Breast epithelium (tissue), 4 donors: Measurements from ENCODE around the gene OTOG. TPM values are rescaled to one million over a fixed set of nuclear protein-coding genes. Genes with fewer than 3 reads are reported as not detected.

ENCODE experiments used
- DNase-seq, 2 donors: peaks; one replicate each; pipeline ENCODE4 v3.0.0-alpha.2; 2019; ENCODE audit warnings: low spot score in 2 of 2
- H3K27ac ChIP-seq, 2 donors: fragments of 200-600 bp; sonication (generic) in 1 of 2; one replicate each; pipeline ENCODE4 v1.5.1; 2016 to 2019; ENCODE audit warnings: mild to moderate bottlenecking in 1 of 2
- H3K27me3 ChIP-seq, 2 donors: fragments of 200-600 bp; sonication (generic) in 1 of 2; one replicate each; pipeline versions ENCODE4 v1.5.1 to v1.6.0; 2017 to 2019; ENCODE audit warnings: control low read depth in 1 of 2, mild to moderate bottlenecking in 1 of 2
- H3K36me3 ChIP-seq: fragments of 200-600 bp; one replicate; pipeline ENCODE4 v1.5.1; 2019
- H3K4me1 ChIP-seq, 2 donors: fragments of 200-600 bp; sonication (generic); one replicate each; pipeline ENCODE4 v1.5.1; 2016 to 2019; ENCODE audit warnings: control low read depth in 1 of 2
- H3K4me3 ChIP-seq, 3 donors: fragments of 200-600 bp; sonication (generic); 1 replicate in 2 of 3; 2 replicates in 1 of 3; pipeline ENCODE4 v1.5.1; 2016 to 2019; ENCODE audit warnings: mild to moderate bottlenecking in 3 of 3, moderate library complexity in 2 of 3
- H3K9me3 ChIP-seq, 2 donors: fragments of 200-600 bp; sonication (generic) in 1 of 2; one replicate each; pipeline ENCODE4 v1.5.1; 2016 to 2019; ENCODE audit warnings: control low read depth in 1 of 2
- POLR2A ChIP-seq: fragments of 450-650 bp; IDR thresholded peaks from one replicate; pipeline ENCODE4 v1.6.1; 2016; ENCODE audit warnings: antibody characterized with exemption, mild to moderate bottlenecking, moderate library complexity
- POLR2AphosphoS5 ChIP-seq, 3 donors: sonication (generic); formaldehyde crosslinking; IDR thresholded peaks; one replicate each; pipeline ENCODE4 v1.6.1; 2017; ENCODE audit warnings: antibody characterized with exemption in 3 of 3
- intact Hi-C: fragments of 100-400 bp; cut with DNase I; formaldehyde crosslinking; loops from one replicate; pipeline ENCODE4 v1.15.1; 2023; ENCODE audit warnings: low total_unique reads
- total RNA-seq, 3 donors: library from RNA; depleted of rRNA; stranded (reverse); fragments of >200 nt; gene quantifications; one replicate each; pipeline ENCODE4 v1.1.0, GENCODE V29; 2016
- TF ChIP-seq, protein P1 (sequence below), 3 donors: fragments of 450-650 bp; IDR thresholded peaks; one replicate each; pipeline ENCODE4 v1.5.1; 2016 to 2017; ENCODE audit warnings: antibody characterized with exemption in 3 of 3, mild to moderate bottlenecking in 3 of 3, moderate library complexity in 3 of 3

OTOG gene
- total RNA-seq, 3 donors from 2014 or later = not detected

GRCh38 chr11:17512101-17512500 is 35.0 kb upstream of the OTOG start:
- DNase-seq = no peak
- no peaks in the 10 kb centered on the region for H3K36me3 ChIP-seq
- no peaks in the 10 kb centered on the region for H3K9me3 ChIP-seq
- TF ChIP-seq POLR2A (no peak), POLR2AphosphoS5 (IDR thresholded peaks at IDR 0.05) (no peak)
- TF ChIP-seq, protein P1, sequence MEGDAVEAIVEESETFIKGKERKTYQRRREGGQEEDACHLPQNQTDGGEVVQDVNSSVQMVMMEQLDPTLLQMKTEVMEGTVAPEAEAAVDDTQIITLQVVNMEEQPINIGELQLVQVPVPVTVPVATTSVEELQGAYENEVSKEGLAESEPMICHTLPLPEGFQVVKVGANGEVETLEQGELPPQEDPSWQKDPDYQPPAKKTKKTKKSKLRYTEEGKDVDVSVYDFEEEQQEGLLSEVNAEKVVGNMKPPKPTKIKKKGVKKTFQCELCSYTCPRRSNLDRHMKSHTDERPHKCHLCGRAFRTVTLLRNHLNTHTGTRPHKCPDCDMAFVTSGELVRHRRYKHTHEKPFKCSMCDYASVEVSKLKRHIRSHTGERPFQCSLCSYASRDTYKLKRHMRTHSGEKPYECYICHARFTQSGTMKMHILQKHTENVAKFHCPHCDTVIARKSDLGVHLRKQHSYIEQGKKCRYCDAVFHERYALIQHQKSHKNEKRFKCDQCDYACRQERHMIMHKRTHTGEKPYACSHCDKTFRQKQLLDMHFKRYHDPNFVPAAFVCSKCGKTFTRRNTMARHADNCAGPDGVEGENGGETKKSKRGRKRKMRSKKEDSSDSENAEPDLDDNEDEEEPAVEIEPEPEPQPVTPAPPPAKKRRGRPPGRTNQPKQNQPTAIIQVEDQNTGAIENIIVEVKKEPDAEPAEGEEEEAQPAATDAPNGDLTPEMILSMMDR (IDR thresholded peaks at IDR 0.05) = no peak
- intact Hi-C loops = no loop called here
- H3K27me3 ChIP-seq = peaks cover 0 to 3% of the 10 kb centered on the region in 2 donors
- H3K4me3 ChIP-seq = no peak overlapping the region
- H3K4me1 ChIP-seq = no peaks in the 10 kb centered on the region
- no peak overlapping the region for H3K27ac ChIP-seq

- no peak for TF ChIP-seq POLR2A
- TF ChIP-seq, protein P1 (IDR thresholded peaks at IDR 0.05) = no peak
- no peak for TF ChIP-seq POLR2AphosphoS5 (IDR thresholded peaks at IDR 0.05)
- H3K27me3 ChIP-seq = peaks cover 0 to 3% of the 10 kb centered on the region in 2 donors
- intact Hi-C loops = no loop called here
- H3K4me3 ChIP-seq = no peak overlapping the region
- no peak for DNase-seq
- H3K27ac ChIP-seq = no peak overlapping the region
- no peaks in the 10 kb centered on the region for H3K4me1 ChIP-seq
- no peaks in the 10 kb centered on the region for H3K36me3 ChIP-seq
- H3K9me3 ChIP-seq = no peaks in the 10 kb centered on the region
Observed at GRCh38 chr11:17513853-17514252, 33.2 kb upstream of the OTOG start.

DNA sequence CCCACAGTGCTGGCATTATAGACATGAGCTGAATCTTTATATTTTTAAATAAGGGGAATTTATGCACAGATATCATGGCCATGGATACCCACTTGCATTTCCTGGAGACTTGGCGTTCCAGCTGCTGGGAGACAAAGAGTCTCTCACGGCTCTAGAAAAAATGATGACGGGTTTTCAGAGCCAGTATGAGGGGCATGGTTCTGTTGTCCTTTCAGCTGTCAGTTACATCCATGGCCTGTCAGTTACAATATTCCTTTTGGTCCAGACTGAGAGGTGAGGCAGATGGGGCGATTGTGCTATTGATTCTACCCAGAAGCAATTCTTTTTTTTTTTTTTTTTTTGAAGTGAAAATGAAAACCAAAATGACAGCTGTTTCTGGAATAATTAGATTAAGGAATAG is 32.6 kb upstream of the OTOG start:
- H3K27me3 ChIP-seq = peaks cover 0 to 3% of the 10 kb centered on the region in 2 donors
- no peak overlapping the region for H3K4me3 ChIP-seq
- no peaks in the 10 kb centered on the region for H3K4me1 ChIP-seq
- H3K27ac ChIP-seq = no peak overlapping the region
- H3K36me3 ChIP-seq = no peaks in the 10 kb centered on the region
- intact Hi-C loops = no loop called here
- DNase-seq = no peak
- H3K9me3 ChIP-seq = no peaks in the 10 kb centered on the region
- TF ChIP-seq, protein P1 (IDR thresholded peaks at IDR 0.05) = no peak
- TF ChIP-seq POLR2AphosphoS5 (IDR thresholded peaks at IDR 0.05) (no peak), POLR2A (no peak)

DNA sequence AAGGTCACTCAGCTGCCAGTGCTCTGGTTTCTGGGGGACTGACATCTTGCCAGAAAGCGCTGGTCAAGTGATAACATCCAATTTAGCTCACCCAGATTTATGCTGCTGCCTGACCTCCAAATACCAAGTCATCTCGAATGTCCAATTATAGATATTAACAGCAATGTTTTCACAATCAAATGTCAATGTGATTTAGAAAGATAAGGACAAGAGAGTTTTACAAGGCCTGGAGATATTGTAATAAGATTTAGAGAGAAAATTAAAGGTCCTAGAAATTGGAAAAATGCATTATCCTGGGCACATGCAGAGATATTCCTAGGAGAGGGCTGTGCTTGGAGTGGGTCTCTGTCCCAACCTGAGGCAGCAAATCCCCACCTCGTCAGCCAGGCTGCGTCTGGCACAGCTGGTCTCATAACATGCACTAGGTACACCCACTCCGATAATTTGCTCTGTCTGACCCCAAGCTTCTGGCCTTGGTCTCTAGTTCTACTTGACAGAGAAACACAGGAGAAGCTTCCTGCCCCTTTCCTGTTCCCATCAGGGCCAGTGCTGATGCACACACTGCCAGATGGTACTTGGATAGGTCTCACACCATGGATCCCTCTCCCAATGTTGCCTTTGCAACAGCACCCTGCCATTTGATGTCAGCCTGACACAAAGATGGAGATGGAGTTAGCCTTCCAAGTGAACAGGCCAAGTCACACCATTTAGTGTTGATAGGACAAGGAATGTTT is 31.4 kb upstream of the OTOG start:
- H3K9me3 ChIP-seq = no peaks in the 10 kb centered on the region
- H3K4me3 ChIP-seq = no peak overlapping the region
- DNase-seq = no peak
- H3K27me3 ChIP-seq = peaks cover 0 to 3% of the 10 kb centered on the region in 2 donors
- intact Hi-C loops = no loop called here
- H3K4me1 ChIP-seq = no peaks in the 10 kb centered on the region
- H3K36me3 ChIP-seq = no peaks in the 10 kb centered on the region
- TF ChIP-seq POLR2AphosphoS5 (IDR thresholded peaks at IDR 0.05) = no peak
- TF ChIP-seq, protein P1 (IDR thresholded peaks at IDR 0.05) = no peak
- TF ChIP-seq POLR2A = no peak
- no peak overlapping the region for H3K27ac ChIP-seq

- intact Hi-C loops = no loop called here
- Histone ChIP-seq H3K9me3 (no peaks in the 10 kb centered on the region), H3K27ac (no peak overlapping the region), H3K4me1 (no peaks in the 10 kb centered on the region), H3K36me3 (no peaks in the 10 kb centered on the region), H3K27me3 (peaks cover 0 to 3% of the 10 kb centered on the region in 2 donors), H3K4me3 (no peak overlapping the region)
- TF ChIP-seq POLR2A = no peak
- TF ChIP-seq POLR2AphosphoS5 (IDR thresholded peaks at IDR 0.05) = no peak
- TF ChIP-seq, protein P1 (IDR thresholded peaks at IDR 0.05) = no peak
- no peak for DNase-seq
Observed at GRCh38 chr11:17516551-17517150, 30.4 kb upstream of the OTOG start.
